Brain microvascular endothelial cell (primary cell): ENCODE measurements around the gene USP54.

Experiments used
- DNase-seq: peaks from one replicate; pipeline ENCODE4 v3.0.0-alpha.2; 2020
- H3K27ac ChIP-seq: fragments of 250-450 bp; sonication (Bioruptor Pico); 2 replicates; pipeline ENCODE4 v1.5.1; 2020; ENCODE audit warnings: mild to moderate bottlenecking, moderate library complexity
- H3K27me3 ChIP-seq: fragments of 250-450 bp; sonication (Bioruptor Pico); replicated peaks from 2 replicates; pipeline ENCODE4 v1.5.1; 2020; ENCODE audit warnings: mild to moderate bottlenecking
- H3K36me3 ChIP-seq: fragments of 250-450 bp; sonication (Bioruptor Pico); replicated peaks from 2 replicates; pipeline ENCODE4 v1.5.1; 2020; ENCODE audit warnings: mild to moderate bottlenecking
- H3K4me3 ChIP-seq: 2 replicates; pipeline ENCODE4 v1.5.1; 2011; ENCODE audit warnings: low read depth, mild to moderate bottlenecking, control low read depth, low read length, moderate library complexity
- in situ Hi-C: cut with HindIII; loops from 2 replicates; pipeline ENCODE4 v1.10.0; 2017; ENCODE audit warnings: low sequenced_read_pairs, low pct_ligation_motif_present
- TF ChIP-seq, protein P1 (sequence below): IDR thresholded peaks from 2 replicates; pipeline ENCODE4 v1.5.1; 2011; ENCODE audit warnings: low read depth, mild to moderate bottlenecking, moderate library complexity, low read length, control low read depth, inconsistent platforms; ENCODE audit errors: missing control alignments

The USP54 gene

GRCh38 chr10:73517166-73517888 is 73.8 kb downstream of the USP54 start:
- TF ChIP-seq, protein P1, sequence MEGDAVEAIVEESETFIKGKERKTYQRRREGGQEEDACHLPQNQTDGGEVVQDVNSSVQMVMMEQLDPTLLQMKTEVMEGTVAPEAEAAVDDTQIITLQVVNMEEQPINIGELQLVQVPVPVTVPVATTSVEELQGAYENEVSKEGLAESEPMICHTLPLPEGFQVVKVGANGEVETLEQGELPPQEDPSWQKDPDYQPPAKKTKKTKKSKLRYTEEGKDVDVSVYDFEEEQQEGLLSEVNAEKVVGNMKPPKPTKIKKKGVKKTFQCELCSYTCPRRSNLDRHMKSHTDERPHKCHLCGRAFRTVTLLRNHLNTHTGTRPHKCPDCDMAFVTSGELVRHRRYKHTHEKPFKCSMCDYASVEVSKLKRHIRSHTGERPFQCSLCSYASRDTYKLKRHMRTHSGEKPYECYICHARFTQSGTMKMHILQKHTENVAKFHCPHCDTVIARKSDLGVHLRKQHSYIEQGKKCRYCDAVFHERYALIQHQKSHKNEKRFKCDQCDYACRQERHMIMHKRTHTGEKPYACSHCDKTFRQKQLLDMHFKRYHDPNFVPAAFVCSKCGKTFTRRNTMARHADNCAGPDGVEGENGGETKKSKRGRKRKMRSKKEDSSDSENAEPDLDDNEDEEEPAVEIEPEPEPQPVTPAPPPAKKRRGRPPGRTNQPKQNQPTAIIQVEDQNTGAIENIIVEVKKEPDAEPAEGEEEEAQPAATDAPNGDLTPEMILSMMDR = no peak
- DNase-seq = peak; percentile 1
- Histone ChIP-seq H3K27me3 (no peaks in the 10 kb centered on the region), H3K36me3 (peaks cover 2% of the 10 kb centered on the region), H3K27ac (no peak overlapping the region), H3K4me3 (no peak overlapping the region)
- in situ Hi-C loops = no loop called here

DNA sequence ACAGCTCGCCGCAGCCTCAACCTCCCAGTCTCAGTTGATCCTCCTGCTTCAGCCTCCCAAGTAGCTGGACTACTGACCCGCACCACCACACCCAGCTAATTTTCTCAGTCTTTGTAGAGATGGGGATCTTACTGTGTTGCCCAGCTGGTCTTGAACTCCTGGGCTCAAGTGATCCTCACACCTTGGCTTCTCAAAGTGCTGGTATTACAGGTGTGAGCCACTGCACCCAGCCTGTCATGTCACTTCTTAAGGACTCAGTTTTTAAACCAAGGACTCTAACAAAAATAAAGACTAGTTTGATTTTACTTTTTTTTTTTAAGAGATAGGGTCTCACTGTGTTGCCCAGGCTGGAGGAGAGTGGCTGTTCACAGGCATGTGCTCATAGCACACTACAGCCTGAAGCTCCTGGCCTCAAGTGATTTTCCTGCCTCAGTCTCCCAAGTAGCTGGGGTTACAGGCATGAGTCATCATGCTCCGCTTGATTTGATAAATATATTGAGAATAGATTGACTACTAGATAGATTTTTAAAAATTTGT is 78.9 kb downstream of the USP54 start:
- in situ Hi-C loops = no loop called here
- Histone ChIP-seq H3K27me3 (no peaks in the 10 kb centered on the region), H3K4me3 (no peak overlapping the region), H3K36me3 (no peaks in the 10 kb centered on the region), H3K27ac (no peak overlapping the region)
- TF ChIP-seq, protein P1 = no peak
- no peak for DNase-seq

- TF ChIP-seq, protein P1 = no peak
- Histone ChIP-seq H3K27me3 (no peaks in the 10 kb centered on the region), H3K27ac (no peak overlapping the region), H3K36me3 (no peaks in the 10 kb centered on the region), H3K4me3 (no peak overlapping the region)
- no peak for DNase-seq
- in situ Hi-C loops = no loop called here
Measured at GRCh38 chr10:73509695-73510094, 81.4 kb downstream of the USP54 start.

- peaks cover 3% of the 10 kb centered on the region for H3K36me3 ChIP-seq
- H3K4me3 ChIP-seq = no peak overlapping the region
- no peak overlapping the region for H3K27ac ChIP-seq
- in situ Hi-C loops = no loop called here
- H3K27me3 ChIP-seq = no peaks in the 10 kb centered on the region
- DNase-seq = no peak
- TF ChIP-seq, protein P1 = no peak
Measured at GRCh38 chr10:73506491-73506890, 84.7 kb downstream of the USP54 start.

DNA sequence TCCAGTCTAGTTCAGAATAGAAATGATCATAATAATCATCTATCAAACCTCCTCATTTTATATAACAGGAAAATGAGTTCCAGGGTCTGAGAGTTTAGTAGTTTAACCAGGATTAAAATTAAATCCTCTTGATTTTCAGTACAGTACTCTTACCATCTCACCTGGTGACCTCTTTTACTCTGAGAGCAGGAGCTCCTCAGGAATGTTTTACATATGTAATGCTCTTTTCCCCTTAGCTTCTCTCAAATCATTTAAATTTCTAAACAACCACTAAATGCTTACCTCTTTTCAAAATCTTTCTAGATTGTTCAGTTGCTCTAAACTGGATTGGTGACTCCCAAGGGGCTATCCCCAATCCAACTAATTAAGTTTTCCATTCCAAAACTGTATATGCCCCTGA is 85.1 kb downstream of the USP54 start:
- Histone ChIP-seq H3K4me3 (no peak overlapping the region), H3K27me3 (no peaks in the 10 kb centered on the region), H3K27ac (no peak overlapping the region), H3K36me3 (peaks cover 3% of the 10 kb centered on the region)
- TF ChIP-seq, protein P1 = no peak
- in situ Hi-C loops = no loop called here
- no peak for DNase-seq

DNA sequence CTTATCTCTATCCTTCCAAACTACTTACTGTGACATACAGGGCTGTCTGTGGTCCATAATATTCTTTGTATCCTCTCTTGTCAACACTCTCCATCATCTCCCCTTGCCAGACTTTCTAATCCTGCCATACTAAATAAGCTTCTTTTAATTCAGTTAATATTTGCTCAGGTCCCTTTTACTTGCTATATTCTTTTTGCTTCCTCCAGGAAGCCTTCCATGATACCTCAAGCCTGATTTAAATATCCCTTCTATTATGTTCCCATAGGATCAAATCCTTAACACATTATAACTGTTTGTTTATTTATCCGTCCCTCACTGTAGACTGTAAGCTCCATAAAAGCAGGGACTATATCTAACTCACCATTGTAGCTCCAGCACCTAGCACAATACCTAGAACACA is 88.1 kb downstream of the USP54 start:
- in situ Hi-C loops = no loop called here
- Histone ChIP-seq H3K27ac (no peak overlapping the region), H3K4me3 (no peak overlapping the region), H3K36me3 (peaks cover 5% of the 10 kb centered on the region), H3K27me3 (no peaks in the 10 kb centered on the region)
- TF ChIP-seq, protein P1 = no peak
- DNase-seq = no peak
